ENCODE results near the gene TTC5.
"Not testable (repeated sequence)": the region's sequence is repeated elsewhere in the genome, so short reads cannot be mapped to it uniquely, and the experiment has no call there.

TTC5 gene

DNA sequence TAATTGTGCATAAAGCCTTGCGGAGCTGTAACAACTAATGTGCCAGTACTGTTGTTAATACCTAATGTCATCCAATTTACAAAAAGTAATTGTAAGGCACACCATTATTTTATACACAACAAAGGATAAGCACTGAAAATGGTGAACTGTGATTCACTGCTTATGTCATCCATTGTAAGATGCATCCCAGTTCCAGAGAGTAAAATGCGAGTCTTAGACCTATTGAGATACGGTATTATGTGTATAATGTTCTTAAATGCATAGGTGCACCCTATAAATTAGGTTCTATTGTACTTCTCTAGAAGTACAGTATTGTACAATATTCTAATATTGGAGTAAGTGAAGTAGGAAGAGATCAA is 38.1 kb upstream of the TTC5 start:
- DNase-seq (ENCODE audit: low read depth): peak; percentile 54
- H3K4me3 ChIP-seq (ENCODE audit: control insufficient read depth, low read depth, low read length): peak overlapping the region; percentile 85
- TF ChIP-seq, protein P1, sequence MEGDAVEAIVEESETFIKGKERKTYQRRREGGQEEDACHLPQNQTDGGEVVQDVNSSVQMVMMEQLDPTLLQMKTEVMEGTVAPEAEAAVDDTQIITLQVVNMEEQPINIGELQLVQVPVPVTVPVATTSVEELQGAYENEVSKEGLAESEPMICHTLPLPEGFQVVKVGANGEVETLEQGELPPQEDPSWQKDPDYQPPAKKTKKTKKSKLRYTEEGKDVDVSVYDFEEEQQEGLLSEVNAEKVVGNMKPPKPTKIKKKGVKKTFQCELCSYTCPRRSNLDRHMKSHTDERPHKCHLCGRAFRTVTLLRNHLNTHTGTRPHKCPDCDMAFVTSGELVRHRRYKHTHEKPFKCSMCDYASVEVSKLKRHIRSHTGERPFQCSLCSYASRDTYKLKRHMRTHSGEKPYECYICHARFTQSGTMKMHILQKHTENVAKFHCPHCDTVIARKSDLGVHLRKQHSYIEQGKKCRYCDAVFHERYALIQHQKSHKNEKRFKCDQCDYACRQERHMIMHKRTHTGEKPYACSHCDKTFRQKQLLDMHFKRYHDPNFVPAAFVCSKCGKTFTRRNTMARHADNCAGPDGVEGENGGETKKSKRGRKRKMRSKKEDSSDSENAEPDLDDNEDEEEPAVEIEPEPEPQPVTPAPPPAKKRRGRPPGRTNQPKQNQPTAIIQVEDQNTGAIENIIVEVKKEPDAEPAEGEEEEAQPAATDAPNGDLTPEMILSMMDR (conservative IDR thresholded peaks at IDR 0.05; ENCODE audit: control insufficient read depth, insufficient read depth, low read depth, low read length): no peak

DNA sequence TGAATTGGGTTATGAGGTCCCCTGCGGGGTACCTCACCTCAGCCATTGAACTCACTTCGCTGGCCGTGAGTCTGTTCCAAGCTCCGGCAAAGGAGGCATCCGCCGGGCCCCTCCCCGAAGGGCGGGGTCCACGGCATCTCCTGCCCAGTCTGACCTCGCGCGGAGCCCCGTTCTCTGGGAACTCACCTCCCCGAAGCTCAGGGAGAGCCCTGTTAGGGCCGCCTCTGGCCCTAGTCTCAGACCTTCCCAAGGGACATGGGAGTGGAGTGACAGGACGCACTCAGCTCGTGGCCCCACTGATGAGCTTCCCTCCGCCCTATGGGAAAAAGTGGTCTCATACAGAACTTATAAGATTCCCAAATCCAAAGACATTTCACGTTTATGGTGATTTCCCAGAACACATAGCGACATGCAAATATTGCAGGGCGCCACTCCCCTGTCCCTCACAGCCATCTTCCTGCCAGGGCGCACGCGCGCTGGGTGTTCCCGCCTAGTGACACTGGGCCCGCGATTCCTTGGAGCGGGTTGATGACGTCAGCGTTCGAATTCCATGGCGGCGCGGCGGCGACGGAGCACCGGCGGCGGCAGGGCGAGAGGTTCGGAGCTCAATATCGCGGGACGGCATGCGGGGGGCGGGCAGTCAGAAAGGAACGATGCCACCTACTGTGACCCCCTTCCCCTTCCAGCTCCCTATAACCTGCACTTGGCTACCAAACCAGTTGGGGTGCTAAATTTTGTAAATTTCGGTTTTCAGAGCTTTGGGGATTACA is 37.5 kb upstream of the TTC5 start, which contains the start of gene PARP2:
TSS of gene PARP2 (plus strand) at position 544 of the 770 bp plus-strand sequence. CDS start at position 551, 7 bp downstream.
- TF ChIP-seq, protein P1 (conservative IDR thresholded peaks at IDR 0.05; ENCODE audit: control insufficient read depth, insufficient read depth, low read depth, low read length): no peak
- peak within 1 kb of the TSS; percentile 85 for H3K4me3 ChIP-seq (ENCODE audit: control insufficient read depth, low read depth, low read length)
- peak; percentile 99 for DNase-seq (ENCODE audit: low read depth)

DNA sequence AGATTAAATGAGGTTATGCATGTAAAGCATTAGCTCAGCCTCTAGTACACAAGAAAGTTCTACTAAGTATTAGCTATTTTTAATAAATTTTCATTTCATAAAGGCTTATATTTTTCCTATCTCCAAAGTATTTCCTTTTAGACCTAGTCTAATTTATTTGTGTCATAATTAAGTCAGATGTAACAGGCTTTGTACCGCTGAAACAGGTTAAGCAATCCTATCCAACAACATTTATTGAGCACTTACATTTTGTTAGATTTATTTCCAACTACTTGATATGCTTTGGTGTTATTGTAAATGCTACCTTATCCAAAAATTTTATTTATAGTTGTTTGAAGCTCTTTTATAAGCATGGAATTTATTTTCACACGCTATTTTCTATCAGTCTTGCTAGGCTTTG is 35.9 kb upstream of the TTC5 start:
- no peak for DNase-seq (ENCODE audit: low read depth)
- peak overlapping the region; percentile 85 for H3K4me3 ChIP-seq (ENCODE audit: control insufficient read depth, low read depth, low read length)
- TF ChIP-seq, protein P1 (conservative IDR thresholded peaks at IDR 0.05; ENCODE audit: control insufficient read depth, insufficient read depth, low read depth, low read length): no peak

DNA sequence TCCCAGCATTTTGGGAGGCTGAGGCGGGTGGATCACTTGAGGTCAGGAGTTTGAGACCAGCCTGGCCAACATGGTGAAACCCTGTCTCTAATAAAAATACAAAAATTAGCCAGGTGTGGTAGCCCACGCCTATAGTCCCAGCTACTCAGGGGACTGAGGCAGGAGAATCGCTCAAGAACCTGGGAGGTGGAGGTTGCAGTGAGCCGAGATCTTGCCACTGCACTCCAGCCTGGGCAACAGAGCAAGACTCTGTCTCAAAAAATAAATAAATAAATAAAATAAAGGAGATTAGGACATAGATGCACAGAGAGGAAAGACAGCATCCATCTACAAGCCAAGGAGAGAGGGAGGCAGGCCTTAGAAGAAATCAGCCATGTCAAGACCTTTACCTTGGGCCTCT is 35.3 kb upstream of the TTC5 start:
- DNase-seq (ENCODE audit: low read depth); H3K4me3 ChIP-seq (ENCODE audit: control insufficient read depth, low read depth, low read length): not testable (repeated sequence)

DNA sequence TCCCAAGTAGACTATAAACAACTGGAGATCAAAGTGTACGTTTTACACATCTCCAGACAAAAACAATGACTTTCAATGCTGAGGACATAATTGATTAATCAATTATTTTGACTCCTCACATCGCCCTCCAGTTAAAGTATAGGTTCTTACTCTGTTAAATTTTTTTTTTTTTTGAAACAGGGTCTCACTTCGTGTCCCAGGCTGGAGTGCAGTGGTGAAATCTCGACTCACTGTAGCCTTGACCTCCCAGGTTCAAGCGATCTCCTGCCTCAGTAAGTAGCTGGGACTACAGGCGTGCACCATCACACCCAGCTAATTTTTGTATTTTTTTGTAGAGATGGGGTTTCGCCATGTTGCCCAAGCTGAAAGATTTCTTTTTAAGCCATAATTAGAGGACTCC is 28.3 kb upstream of the TTC5 start:
- DNase-seq (ENCODE audit: low read depth): no peak
- no peak overlapping the region for H3K4me3 ChIP-seq (ENCODE audit: control insufficient read depth, low read depth, low read length)
- TF ChIP-seq, protein P1 (conservative IDR thresholded peaks at IDR 0.05; ENCODE audit: control insufficient read depth, insufficient read depth, low read depth, low read length): no peak

DNA sequence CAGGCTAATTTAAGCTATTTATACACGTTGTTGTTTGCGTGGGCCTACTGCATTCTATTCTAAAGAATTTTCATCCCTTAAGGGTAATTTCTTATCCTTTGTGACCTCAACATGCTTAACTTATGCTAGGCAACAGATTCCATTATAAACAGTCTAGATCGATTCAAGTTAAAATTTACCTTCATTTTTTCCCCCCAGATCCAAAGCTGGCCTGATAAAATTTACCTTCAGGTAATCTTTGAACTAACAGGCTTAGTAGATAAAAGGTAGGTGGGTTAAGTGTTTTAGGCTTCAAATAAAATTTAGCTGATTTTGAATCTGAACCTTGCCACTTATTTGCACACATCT is 27.7 kb upstream of the TTC5 start:
- TF ChIP-seq, protein P1 (conservative IDR thresholded peaks at IDR 0.05; ENCODE audit: control insufficient read depth, insufficient read depth, low read depth, low read length): no peak
- DNase-seq (ENCODE audit: low read depth): no peak
- H3K4me3 ChIP-seq (ENCODE audit: control insufficient read depth, low read depth, low read length): peak overlapping the region; percentile 95

DNA sequence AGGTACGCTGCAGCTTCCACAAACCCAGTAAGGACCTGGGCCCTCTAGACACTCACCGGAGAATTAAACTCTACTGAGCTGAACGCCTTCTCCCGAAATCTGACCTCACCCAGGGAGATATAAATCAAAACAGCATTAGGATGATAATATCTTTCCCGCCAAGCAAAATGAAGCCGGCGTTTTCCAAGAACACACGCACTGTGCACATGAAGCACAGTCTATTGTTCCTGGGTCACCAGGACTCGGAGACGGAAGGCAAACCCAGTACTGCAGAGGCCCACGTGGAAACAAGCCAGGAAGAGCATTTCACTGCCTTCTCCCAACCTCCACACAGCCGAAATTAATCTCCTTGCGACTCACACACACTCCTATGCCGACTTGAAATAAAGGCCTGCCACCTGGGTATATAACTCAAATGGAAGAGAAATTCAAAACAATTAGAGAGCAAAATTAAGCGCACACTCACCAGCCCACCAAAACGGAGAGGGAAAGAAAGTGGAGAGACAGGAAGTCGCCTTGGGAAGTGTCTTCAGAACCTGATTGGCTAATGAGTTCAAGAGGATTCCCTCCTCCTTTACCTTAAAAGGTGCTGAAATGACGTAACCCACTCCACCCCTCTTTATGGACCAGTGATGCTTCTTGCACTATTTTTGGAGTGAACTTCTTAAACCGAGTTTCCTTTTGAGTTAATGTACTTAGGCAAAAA is 27.2 kb upstream of the TTC5 start, which contains the start of gene CCNB1IP1:
TSS of gene CCNB1IP1 (minus strand) at position 492 of the 706 bp plus-strand sequence. CDS start 16,756 bp downstream, outside the sequence.
- DNase-seq (ENCODE audit: low read depth): peak; percentile 93
- TF ChIP-seq, protein P1 (conservative IDR thresholded peaks at IDR 0.05; ENCODE audit: control insufficient read depth, insufficient read depth, low read depth, low read length): no peak
- H3K4me3 ChIP-seq (ENCODE audit: control insufficient read depth, low read depth, low read length): peak within 1 kb of the TSS; percentile 95
